LNCAP (cell line): ENCODE measurements around the gene NT5DC1.

Source experiments
- TF ChIP-seq, protein P1 (sequence below): fragments of 450-650 bp; IDR thresholded peaks from 2 replicates; pipeline ENCODE4 v1.5.1; 2017; ENCODE audit warnings: mild to moderate bottlenecking

Gene NT5DC1

DNA sequence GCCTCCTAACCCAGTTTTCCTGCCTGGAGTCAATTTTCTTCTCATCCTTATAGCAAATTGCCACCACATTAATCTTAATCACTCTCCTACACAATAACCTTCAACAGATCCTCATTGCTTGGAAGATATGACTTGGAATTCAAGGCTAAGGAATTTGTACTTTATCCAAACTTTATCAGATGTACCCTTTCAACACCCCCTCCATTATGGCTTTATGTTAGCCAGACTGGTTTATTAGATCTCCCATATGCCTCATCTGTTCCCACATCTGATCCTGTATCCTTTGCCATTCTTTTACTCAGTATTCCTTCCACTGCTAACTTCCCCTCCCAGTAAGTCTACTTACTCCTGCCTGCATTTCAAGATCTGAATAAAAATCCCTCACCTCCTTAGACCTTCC, 36.0 kb upstream of the NT5DC1 start:
- TF ChIP-seq, protein P1, sequence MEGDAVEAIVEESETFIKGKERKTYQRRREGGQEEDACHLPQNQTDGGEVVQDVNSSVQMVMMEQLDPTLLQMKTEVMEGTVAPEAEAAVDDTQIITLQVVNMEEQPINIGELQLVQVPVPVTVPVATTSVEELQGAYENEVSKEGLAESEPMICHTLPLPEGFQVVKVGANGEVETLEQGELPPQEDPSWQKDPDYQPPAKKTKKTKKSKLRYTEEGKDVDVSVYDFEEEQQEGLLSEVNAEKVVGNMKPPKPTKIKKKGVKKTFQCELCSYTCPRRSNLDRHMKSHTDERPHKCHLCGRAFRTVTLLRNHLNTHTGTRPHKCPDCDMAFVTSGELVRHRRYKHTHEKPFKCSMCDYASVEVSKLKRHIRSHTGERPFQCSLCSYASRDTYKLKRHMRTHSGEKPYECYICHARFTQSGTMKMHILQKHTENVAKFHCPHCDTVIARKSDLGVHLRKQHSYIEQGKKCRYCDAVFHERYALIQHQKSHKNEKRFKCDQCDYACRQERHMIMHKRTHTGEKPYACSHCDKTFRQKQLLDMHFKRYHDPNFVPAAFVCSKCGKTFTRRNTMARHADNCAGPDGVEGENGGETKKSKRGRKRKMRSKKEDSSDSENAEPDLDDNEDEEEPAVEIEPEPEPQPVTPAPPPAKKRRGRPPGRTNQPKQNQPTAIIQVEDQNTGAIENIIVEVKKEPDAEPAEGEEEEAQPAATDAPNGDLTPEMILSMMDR: no peak

DNA sequence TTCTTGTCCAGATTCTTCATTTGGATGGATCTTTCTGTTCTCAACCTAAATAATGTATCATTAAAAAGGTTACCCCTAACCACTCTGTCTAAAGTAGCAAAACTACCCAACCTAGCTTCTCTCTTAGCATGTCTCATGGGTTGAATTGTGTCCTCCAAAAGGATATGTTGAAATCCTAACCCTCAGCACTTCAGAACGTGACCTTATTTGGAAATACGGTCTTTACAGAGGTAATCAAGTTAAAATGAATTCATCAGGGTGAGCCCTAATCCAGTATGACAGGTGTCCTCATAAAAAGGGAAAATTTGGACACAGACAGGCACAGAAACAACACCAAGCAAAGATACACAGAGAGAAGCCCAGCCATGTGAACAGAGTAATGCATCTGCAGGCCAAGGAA, 33.9 kb upstream of the NT5DC1 start:
- TF ChIP-seq, protein P1: no peak

DNA sequence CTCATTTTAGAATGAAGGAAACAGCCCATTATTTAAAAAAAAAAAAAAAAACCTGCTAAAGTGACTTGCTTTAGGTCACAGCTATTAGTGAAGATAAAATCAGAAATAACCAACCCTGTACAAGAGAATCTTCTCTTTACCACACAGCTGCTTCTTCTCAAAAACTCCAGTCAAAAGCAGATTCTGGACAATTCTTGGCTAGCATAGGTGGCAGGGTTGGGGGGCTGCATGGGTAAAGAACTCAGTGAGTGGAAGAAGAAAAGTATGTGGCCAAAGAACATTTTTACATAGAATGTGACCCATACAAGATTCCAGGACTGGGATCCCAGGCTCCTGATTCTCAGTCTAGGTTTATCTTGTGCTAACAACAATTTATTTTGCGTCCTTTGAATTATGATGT, 30.6 kb upstream of the NT5DC1 start:
- TF ChIP-seq, protein P1: no peak

DNA sequence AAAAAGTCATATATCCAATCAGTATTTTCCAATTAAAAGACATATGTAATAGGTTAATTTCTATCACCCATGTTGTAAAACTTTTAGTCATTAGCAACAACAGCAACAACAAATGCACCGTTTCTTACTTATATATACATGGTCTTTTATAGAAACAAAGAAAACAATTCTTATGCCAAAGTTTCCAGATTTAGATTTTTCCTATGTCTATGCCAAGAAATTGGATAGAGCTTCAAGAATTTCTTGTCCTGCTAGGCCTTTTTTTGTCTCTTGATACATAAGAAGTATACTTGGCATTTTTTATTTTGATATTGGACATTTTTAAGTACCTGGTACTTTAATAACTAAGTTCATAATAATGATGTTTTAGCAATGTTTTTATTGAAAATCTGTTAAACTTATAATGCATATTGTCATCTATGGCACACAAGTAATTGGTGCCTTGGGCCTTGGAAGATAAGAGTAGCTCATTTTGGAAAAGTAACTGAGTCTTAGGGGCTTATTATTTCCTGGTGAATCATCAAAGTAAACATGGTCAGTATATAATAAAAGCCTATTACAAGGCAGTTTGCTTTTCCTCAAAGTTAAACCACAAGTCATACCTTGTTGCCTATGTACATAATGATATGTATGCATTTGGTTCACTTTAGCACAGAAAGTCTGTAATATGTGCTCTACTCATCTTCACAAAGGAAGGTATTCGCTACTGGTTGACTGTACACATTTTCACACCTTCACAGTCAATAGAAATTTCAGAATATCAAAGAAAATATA, 29.9 kb upstream of the NT5DC1 start:
- TF ChIP-seq, protein P1: no peak

DNA sequence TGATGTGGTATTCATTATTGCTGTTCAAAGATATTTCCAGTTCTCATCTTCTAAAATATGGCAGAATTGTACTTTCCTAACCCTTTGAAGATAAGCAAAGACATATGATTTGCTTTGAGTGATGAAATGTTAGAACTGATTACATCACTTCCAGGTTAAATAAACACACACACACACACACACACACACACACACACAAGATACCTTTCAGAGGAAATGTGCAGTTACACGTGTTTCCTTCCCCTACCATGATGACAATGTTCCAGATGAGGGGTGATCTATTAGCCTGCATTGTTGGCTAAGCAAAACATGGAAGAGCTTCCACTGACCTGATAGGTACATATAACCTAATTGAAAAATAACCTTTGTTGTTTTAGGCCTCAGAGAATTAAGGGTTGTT, 28.3 kb upstream of the NT5DC1 start:
- TF ChIP-seq, protein P1: no peak

DNA sequence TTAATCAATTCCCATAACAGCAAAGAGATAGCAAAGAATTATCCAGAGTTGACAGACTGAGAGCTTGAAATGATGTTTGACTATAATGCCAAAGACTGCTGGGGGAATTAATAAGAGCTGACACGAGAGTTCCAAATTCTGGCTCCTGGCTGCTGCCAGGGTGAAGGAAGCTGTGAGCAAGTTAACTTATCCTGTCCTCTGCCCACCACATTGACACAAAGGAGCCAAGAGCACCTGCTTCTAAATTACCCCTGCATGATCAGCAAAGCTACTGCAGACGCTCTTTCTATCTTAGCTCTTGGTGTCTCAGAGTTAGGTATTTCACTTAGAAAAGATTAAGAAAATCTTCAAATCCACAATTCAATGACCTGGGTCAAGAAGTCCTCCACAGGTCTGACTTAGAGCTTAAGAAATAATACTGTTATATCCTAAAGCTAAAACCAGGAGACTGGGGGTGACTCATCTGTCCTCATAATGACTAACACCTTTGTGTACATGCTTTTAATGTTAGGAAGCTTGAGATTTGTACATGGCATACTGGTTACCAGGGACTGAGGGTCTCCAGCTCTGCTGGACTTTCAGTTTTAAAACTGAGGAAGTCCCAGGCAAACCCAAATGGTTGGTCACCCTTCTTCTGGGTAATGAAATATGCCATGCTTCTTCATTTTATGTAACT, 26.8 kb upstream of the NT5DC1 start:
- TF ChIP-seq, protein P1: no peak

DNA sequence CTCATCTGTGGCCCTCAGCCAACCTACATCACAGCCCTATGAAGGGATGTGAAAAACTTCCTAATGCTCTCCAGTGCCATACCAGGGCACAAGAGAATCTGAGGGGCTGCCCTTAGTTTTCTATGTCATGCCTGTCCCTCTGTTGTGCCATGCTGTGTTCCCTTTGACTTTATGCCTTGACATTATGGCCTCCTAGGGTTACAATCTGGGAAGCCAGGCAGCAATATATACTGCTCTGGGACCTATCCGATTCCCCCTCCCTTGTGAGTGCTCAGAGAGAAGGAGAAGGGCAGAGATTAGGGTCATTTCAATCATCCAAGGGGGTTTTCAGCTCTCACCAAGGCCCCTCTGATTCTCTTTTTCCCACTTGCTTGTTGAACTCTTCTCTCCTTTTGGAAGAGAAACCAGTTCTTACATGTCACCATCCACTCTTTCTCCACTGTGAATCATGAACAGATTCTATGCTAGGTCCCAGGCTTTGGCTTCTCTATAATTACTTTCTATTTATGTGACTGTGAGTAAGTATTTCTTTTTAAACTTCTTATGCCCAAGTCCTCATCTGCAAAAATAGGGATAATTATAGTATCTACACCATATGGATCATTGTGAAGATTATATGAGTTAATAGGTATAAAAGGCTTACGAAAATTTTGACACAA, 25.8 kb upstream of the NT5DC1 start:
- TF ChIP-seq, protein P1: no peak
